GM12864 (cell line): ENCODE data around the gene COL5A2.

Experiments used
- DNase-seq: peaks from one replicate; pipeline ENCODE4 v3.0.0-alpha.2; 2011; ENCODE audit warnings: low read depth
- H3K4me3 ChIP-seq: 2 replicates; pipeline ENCODE4 v1.5.1; 2011; ENCODE audit warnings: mild to moderate bottlenecking, low read depth, low read length, control low read depth
- TF ChIP-seq, protein P1 (sequence below): IDR thresholded peaks from 2 replicates; pipeline ENCODE4 v1.5.1; 2011; ENCODE audit warnings: low read depth, mild to moderate bottlenecking, moderate library complexity, low read length, control low read depth, inconsistent platforms; ENCODE audit errors: missing control alignments

The COL5A2 gene

DNA sequence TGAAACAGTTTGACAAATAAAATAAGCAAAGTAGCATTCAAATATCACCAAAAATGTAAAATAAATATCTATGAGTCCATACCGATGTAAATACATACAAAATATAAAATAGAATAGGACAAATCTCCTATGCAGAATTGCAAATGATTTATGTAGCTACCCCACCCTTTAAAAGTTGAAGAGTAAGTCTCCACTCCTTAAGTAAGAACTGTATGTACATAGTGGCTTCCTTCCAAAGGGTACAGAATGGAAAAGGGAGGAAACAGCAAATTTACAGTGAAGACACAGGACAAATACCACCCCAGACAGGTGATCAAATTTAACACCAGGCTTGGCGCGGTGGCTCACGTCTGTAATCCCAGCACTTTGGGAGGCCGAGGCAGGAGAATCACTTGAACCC lies 40.8 kb downstream of the COL5A2 start:
- DNase-seq, result no peak
- no peak overlapping the region for H3K4me3 ChIP-seq
- TF ChIP-seq, protein P1, sequence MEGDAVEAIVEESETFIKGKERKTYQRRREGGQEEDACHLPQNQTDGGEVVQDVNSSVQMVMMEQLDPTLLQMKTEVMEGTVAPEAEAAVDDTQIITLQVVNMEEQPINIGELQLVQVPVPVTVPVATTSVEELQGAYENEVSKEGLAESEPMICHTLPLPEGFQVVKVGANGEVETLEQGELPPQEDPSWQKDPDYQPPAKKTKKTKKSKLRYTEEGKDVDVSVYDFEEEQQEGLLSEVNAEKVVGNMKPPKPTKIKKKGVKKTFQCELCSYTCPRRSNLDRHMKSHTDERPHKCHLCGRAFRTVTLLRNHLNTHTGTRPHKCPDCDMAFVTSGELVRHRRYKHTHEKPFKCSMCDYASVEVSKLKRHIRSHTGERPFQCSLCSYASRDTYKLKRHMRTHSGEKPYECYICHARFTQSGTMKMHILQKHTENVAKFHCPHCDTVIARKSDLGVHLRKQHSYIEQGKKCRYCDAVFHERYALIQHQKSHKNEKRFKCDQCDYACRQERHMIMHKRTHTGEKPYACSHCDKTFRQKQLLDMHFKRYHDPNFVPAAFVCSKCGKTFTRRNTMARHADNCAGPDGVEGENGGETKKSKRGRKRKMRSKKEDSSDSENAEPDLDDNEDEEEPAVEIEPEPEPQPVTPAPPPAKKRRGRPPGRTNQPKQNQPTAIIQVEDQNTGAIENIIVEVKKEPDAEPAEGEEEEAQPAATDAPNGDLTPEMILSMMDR, result no peak

DNA sequence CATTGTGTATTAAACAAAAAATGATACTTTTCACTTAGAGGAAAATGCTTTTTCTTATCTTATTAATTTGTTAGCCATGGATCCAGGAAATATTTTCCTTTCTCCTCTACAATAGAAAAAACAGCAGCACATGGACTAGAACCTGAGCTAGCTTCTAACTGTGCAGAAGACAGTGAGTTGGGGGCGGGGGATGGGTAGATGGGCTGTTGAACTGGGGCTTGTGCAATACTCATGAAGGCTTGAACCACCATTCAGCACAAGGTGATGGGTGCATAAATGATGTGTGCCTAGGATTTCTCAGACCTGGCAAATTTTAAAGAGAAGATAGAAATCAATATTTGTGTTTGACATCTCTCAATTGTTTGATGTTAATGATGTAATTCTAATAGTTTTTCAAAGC lies 42.0 kb downstream of the COL5A2 start:
- no peak for DNase-seq

GRCh38 chr2:189134485-189134884 lies 45.1 kb downstream of the COL5A2 start:
- TF ChIP-seq, protein P1, result no peak
- DNase-seq, result no peak
- no peak overlapping the region for H3K4me3 ChIP-seq

More for the DNA sequence above, 42.0 kb downstream of the COL5A2 start:
- TF ChIP-seq, protein P1, result no peak
- no peak overlapping the region for H3K4me3 ChIP-seq

GRCh38 chr2:189131991-189132390 lies 47.6 kb downstream of the COL5A2 start:
- H3K4me3 ChIP-seq, result no peak overlapping the region
- DNase-seq, result no peak
- TF ChIP-seq, protein P1, result no peak

GRCh38 chr2:189129971-189130370 lies 49.6 kb downstream of the COL5A2 start:
- TF ChIP-seq, protein P1, result no peak
- H3K4me3 ChIP-seq, result no peak overlapping the region

DNA sequence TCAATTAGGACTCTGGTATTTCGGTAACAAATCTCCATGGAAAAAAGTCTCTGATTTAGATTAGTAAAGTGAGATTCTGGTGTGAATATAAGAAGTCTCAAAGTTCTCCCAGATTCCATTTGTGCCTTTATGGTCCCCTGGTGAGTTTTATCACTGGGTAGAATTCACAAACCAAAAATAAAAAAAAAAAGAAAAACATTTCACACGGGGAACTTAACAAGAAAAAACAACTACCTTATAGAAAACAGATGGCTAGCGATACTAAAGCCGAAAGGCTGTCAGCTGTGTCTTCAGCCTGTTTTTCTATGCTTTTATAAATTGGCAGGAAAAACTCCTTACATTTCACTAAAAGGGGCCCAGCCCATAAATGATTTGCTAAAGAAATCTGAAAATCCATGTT lies 50.6 kb downstream of the COL5A2 start:
- H3K4me3 ChIP-seq, result no peak overlapping the region
- TF ChIP-seq, protein P1, result no peak
- DNase-seq, result no peak

More at GRCh38 chr2:189129971-189130370, 49.6 kb downstream of the COL5A2 start:
- no peak for DNase-seq

GRCh38 chr2:189127756-189128155 lies 51.8 kb downstream of the COL5A2 start:
- no peak for DNase-seq
- TF ChIP-seq, protein P1, result no peak
- no peak overlapping the region for H3K4me3 ChIP-seq
